ENCODE measurements around the gene YLPM1. TPM values are rescaled to one million over a fixed set of nuclear protein-coding genes. Genes with fewer than 3 reads are reported as not detected.

The YLPM1 gene
- total RNA-seq, 1 experiment from 2014 or later, result 91.2 TPM

Other genes with a start within 250 kb of the YLPM1 start
- gene LTBP2, start 151.1 kb upstream of the YLPM1 start, total RNA-seq (2021), result 0.26 and 0.57 TPM in 2 replicates
- 48.7 and 52.1 TPM in 2 replicates for gene AREL1, start 50.2 kb upstream of the YLPM1 start, total RNA-seq (2021)
- gene FCF1, start 50.2 kb upstream of the YLPM1 start, total RNA-seq (2021), result 73.1 and 74.2 TPM in 2 replicates
- not detected in 2 replicates for gene PROX2, start 112.8 kb downstream of the YLPM1 start, total RNA-seq (2021)
- 139 and 145 TPM in 2 replicates for gene DLST, start 118.6 kb downstream of the YLPM1 start, total RNA-seq (2021)
- 0.80 and 1.0 TPM in 2 replicates for gene RPS6KL1, start 159.9 kb downstream of the YLPM1 start, total RNA-seq (2021)
- 32.2 and 48.1 TPM in 2 replicates for gene PGF, start 192.3 kb downstream of the YLPM1 start, total RNA-seq (2021)
- gene EIF2B2, start 239.6 kb downstream of the YLPM1 start, total RNA-seq (2021), result 93.3 and 106 TPM in 2 replicates

All from A673 (cell line).